ENCODE measurements around the gene AKAP6.

- TF ChIP-seq EZH2phosphoT487 (IDR thresholded peaks at IDR 0.05; ENCODE audit: borderline replicate concordance, low read length) = no peak
- TF ChIP-seq CTCF (IDR thresholded peaks at IDR 0.05; ENCODE audit: low read depth, low read length, poor library complexity, severe bottlenecking) = no peak
These were observed 320.9 kb downstream of the AKAP6 start for GRCh38 chr14:32650030-32650429.
